GM12872 (cell line): ENCODE results near the gene CRYGN.

Source experiments
- CTCF ChIP-seq: IDR thresholded peaks from 3 replicates; pipeline ENCODE4 v1.5.1; 2011; ENCODE audit warnings: low read depth, mild to moderate bottlenecking, low read length, moderate library complexity; ENCODE audit not compliant: insufficient read depth

CRYGN gene

GRCh38 chr7:151431768-151432311 lies 8.1 kb downstream of the CRYGN start:
- no peak for TF ChIP-seq CTCF

- no peak for TF ChIP-seq CTCF
Measured at GRCh38 chr7:151431281-151431767, 8.6 kb downstream of the CRYGN start.

- no peak for TF ChIP-seq CTCF
Measured at GRCh38 chr7:151430391-151431205, 9.3 kb downstream of the CRYGN start.

GRCh38 chr7:151429560-151430331 lies 10.2 kb downstream of the CRYGN start:
- no peak for TF ChIP-seq CTCF

GRCh38 chr7:151429237-151429559 lies 10.7 kb downstream of the CRYGN start:
- no peak for TF ChIP-seq CTCF

- TF ChIP-seq CTCF = no peak
Measured at GRCh38 chr7:151428378-151429236, 11.3 kb downstream of the CRYGN start.
